Endothelial cell (in vitro differentiated cells): ENCODE results near the gene LCE1F. TPM values are rescaled to one million over a fixed set of nuclear protein-coding genes. Genes with fewer than 3 reads are reported as not detected.

Experiments
- DNase-seq: peaks from one replicate; pipeline ENCODE4 v3.0.0; 2021; ENCODE audit warnings: low spot score
- H3K27ac Mint-ChIP-seq: one replicate; pipeline ENCODE4 v1.8.0; 2021; ENCODE audit warnings: mixed read lengths, inconsistent platforms; ENCODE audit not compliant: unreplicated experiment
- H3K27me3 Mint-ChIP-seq: one replicate; pipeline ENCODE4 v1.8.0; 2021; ENCODE audit warnings: mild to moderate bottlenecking, moderate library complexity, mixed read lengths, inconsistent platforms; ENCODE audit not compliant: unreplicated experiment
- H3K36me3 Mint-ChIP-seq: one replicate; pipeline ENCODE4 v1.8.0; 2021; ENCODE audit warnings: mild to moderate bottlenecking, low read depth, mixed read lengths, inconsistent platforms; ENCODE audit not compliant: unreplicated experiment
- H3K4me1 Mint-ChIP-seq: one replicate; pipeline ENCODE4 v1.8.0; 2021; ENCODE audit warnings: mild to moderate bottlenecking, mixed read lengths, inconsistent platforms; ENCODE audit not compliant: unreplicated experiment
- H3K4me3 Mint-ChIP-seq: one replicate; pipeline ENCODE4 v1.8.0; 2021; ENCODE audit warnings: mild to moderate bottlenecking, mixed read lengths, inconsistent platforms; ENCODE audit not compliant: unreplicated experiment
- H3K9me3 Mint-ChIP-seq: one replicate; pipeline ENCODE4 v1.8.0; 2021; ENCODE audit warnings: mixed read lengths, inconsistent platforms; ENCODE audit not compliant: unreplicated experiment
- total RNA-seq: library from RNA; stranded (reverse); fragmentation: NEBNext Ultra II Directional; extraction: Animal tissue kit (Norgen Biotek cat#: 25700); gene quantifications from one replicate; pipeline ENCODE4 v1.2.1, GENCODE V29; 2021; ENCODE audit not compliant: unreplicated experiment
- TF ChIP-seq, protein P1 (sequence below): fragments of 200-600 bp; sonication (generic); IDR thresholded peaks from one replicate; pipeline ENCODE4 v1.5.0; 2021; ENCODE audit warnings: antibody characterized with exemption; ENCODE audit not compliant: unreplicated experiment

The LCE1F gene
- total RNA-seq, 1 donor from 2014 or later: not detected

- TF ChIP-seq, protein P1, sequence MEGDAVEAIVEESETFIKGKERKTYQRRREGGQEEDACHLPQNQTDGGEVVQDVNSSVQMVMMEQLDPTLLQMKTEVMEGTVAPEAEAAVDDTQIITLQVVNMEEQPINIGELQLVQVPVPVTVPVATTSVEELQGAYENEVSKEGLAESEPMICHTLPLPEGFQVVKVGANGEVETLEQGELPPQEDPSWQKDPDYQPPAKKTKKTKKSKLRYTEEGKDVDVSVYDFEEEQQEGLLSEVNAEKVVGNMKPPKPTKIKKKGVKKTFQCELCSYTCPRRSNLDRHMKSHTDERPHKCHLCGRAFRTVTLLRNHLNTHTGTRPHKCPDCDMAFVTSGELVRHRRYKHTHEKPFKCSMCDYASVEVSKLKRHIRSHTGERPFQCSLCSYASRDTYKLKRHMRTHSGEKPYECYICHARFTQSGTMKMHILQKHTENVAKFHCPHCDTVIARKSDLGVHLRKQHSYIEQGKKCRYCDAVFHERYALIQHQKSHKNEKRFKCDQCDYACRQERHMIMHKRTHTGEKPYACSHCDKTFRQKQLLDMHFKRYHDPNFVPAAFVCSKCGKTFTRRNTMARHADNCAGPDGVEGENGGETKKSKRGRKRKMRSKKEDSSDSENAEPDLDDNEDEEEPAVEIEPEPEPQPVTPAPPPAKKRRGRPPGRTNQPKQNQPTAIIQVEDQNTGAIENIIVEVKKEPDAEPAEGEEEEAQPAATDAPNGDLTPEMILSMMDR: no peak
Observed at GRCh38 chr1:152768847-152769533, 6.0 kb upstream of the LCE1F start.

GRCh38 chr1:152770411-152770810 lies 4.5 kb upstream of the LCE1F start:
- no peaks in the 10 kb centered on the region for H3K9me3 Mint-ChIP-seq
- TF ChIP-seq, protein P1: no peak
- no peaks in the 10 kb centered on the region for H3K36me3 Mint-ChIP-seq
- no peak overlapping the region for H3K4me3 Mint-ChIP-seq
- H3K4me1 Mint-ChIP-seq: no peaks in the 10 kb centered on the region
- no peak for DNase-seq
- no peak overlapping the region for H3K27ac Mint-ChIP-seq
- no peaks in the 10 kb centered on the region for H3K27me3 Mint-ChIP-seq

More at GRCh38 chr1:152768847-152769533, 6.0 kb upstream of the LCE1F start:
- Mint-ChIP-seq H3K9me3 (no peaks in the 10 kb centered on the region), H3K4me1 (no peaks in the 10 kb centered on the region), H3K36me3 (no peaks in the 10 kb centered on the region), H3K27me3 (peaks cover 1% of the 10 kb centered on the region), H3K4me3 (no peak overlapping the region), H3K27ac (no peak overlapping the region)
- no peak for DNase-seq

DNA sequence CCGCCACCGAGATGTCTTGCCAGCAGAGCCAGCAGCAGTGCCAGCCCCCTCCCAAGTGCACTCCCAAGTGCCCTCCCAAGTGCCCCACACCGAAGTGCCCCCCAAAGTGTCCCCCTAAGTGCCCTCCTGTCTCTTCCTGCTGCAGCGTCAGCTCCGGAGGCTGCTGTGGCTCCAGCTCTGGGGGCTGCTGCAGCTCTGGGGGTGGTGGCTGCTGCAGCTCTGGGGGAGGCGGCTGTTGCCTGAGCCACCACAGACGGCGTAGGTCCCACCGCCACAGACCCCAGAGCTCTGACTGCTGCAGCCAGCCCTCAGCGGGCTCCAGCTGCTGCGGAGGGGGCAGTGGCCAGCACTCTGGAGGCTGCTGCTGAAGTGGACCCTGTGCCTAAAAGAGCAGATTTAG lies 1.4 kb downstream of the LCE1F start:
- Mint-ChIP-seq H3K9me3 (no peaks in the 10 kb centered on the region), H3K27ac (no peak overlapping the region), H3K27me3 (peaks cover 2% of the 10 kb centered on the region), H3K4me1 (no peaks in the 10 kb centered on the region), H3K36me3 (no peaks in the 10 kb centered on the region), H3K4me3 (no peak overlapping the region)
- no peak for DNase-seq
- TF ChIP-seq, protein P1: no peak

- Mint-ChIP-seq H3K9me3 (no peaks in the 10 kb centered on the region), H3K36me3 (no peaks in the 10 kb centered on the region), H3K4me1 (no peaks in the 10 kb centered on the region), H3K27me3 (peaks cover 2% of the 10 kb centered on the region), H3K27ac (no peak overlapping the region), H3K4me3 (no peak overlapping the region)
- TF ChIP-seq, protein P1: peak; percentile 41
- peak; percentile 51 for DNase-seq
Observed at GRCh38 chr1:152777510-152778137, 2.7 kb downstream of the LCE1F start.

DNA sequence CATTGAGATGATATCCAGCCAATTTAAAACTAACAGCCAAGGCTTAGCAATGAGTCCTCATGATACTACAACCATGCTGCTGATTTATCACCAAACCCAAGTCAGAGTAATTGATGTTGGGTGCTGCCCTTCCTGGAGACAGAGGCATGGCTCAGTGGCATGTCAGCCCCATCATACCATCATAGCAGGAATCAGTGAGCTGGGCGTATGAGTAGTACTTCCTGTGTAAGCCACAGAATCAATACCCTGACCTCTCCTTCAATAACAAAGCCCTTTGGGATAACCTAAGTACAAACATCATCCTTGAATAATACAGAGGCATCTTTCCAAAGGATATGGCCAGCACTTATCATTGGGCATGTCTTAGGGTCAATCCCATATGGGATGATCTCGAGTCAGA lies 8.2 kb downstream of the LCE1F start:
- Mint-ChIP-seq H3K36me3 (no peaks in the 10 kb centered on the region), H3K27me3 (no peaks in the 10 kb centered on the region), H3K27ac (no peak overlapping the region), H3K4me3 (no peak overlapping the region), H3K9me3 (no peaks in the 10 kb centered on the region), H3K4me1 (peaks cover 1% of the 10 kb centered on the region)
- no peak for DNase-seq
- TF ChIP-seq, protein P1: no peak
